GM21360 (cell line): ENCODE measurements around the gene CCBE1.
"Not testable (repeated sequence)": the region's sequence is repeated elsewhere in the genome, so short reads cannot be mapped to it uniquely, and the experiment has no call there.

Experiments
- ATAC-seq: cut with Tn5 transposase; IDR thresholded peaks from one replicate; pipeline ENCODE4 v1.9.1; 2021; ENCODE audit warnings: mild to moderate bottlenecking, moderate library complexity; ENCODE audit not compliant: unreplicated experiment

The CCBE1 gene

GRCh38 chr18:59550174-59550516 lies 147.1 kb downstream of the CCBE1 start:
- no peak for ATAC-seq

DNA sequence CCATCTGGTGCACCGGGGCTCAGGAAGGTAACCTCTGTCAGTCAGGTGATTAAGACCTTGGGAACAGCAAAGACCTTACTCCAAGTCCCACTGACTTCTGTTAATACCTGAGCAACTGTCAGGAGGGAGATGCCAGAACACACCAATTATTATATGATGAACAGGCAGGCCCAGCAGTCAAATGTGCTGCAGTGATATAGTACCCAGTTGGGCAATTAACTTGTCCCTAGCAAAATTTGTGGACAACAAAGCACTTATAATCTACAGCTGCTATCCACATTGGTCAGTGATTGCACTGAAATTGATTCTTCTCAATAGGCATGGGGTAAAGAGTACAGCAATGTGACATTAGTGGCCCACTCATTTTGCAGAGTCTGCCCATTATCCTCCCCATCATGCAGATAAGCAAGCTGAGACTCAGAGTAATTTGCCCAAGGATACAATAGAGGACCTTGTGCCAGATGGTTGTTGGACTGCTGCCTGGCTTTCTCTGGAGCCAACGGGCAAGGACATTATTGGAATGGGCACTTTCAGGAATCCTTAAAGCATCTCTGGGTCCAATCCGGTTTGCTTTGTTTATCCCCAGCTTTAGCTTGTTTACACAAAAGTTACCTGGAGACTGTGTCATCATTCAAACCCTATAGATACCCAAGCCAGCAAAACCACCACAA lies 147.6 kb downstream of the CCBE1 start:
- ATAC-seq = no peak

DNA sequence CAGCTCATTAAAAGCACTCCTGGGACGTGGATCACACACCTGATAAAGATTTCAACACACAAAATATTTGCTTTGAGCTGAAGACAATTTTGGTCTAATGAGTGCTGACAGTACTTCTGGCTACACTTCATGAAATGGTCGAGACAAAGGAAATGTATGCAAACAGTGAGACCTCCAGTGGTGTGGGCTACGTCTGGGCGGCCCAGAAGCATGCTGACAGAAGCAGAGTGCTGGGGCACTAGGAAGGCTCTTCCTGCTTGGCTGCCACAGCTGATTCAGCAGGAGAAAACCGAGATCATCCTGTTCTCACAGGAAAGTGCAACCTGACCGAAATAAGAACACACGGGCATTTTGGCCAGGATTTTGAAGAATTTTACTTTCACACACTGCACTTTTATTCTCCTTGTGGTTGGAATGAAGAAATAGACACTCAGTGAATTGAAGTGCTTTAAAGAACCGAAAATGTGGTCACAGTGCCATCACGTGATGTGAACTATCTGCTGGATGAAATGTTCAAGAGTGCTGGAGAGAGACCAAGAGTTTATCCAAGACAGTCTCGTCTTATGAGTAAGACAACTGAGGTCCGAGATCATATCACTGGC lies 149.5 kb downstream of the CCBE1 start:
- no peak for ATAC-seq

DNA sequence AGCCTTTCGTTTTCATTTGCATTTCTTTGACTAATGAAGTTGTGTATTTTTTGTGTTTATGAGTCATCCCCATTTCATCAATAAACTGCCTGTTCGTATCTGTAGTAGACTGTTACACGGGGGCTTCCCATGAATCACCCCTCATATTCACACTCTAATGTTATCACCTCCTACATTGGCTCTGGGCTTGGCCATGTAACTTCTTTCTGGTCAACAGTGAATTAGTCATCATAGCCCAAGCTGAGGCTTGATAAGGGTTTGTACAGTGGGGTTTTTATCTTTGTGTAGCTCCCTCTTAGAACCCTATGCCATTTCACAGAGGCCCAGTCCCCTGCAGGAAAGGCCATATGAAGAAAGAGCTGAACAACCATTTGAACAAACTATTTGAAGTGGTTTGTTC lies 151.0 kb downstream of the CCBE1 start:
- no peak for ATAC-seq

DNA sequence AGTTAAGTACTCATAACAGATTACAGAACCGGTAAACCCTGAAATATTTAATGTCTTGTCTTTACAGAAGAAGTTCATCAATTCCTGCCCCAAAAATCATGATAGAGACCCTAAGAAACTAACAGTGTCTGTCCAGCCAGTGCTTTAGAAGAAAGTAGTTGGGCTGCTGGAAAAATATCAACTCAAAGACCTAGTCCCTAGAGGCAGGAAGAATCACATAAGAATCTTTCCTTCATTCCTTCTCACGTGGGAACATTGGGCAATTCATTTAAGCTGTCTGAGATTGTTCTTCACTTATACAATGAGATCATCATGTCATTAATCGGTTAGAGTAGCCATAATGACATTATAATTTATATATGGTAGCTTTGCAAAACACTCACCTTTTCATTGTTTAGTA lies 156.4 kb downstream of the CCBE1 start:
- no peak for ATAC-seq

GRCh38 chr18:59540346-59540745 lies 156.9 kb downstream of the CCBE1 start:
- no peak for ATAC-seq

DNA sequence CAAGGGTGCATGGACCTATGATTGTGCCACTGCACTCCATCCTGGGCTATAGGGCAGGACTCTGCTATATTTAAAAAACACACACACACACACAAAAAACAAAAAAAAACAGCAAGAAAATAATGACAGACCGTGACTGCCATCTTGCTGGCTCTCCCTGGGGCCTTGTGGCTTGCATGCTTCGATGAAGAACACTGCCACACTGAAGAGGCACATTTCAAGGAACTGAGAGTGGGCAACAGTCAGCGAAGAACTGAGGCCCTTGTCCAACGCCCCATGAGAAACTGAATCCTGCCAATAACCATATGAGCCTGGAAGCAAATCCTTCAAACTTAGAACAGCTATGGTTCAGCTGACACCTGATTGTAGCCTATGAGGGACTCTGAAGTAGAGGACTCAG lies 158.1 kb downstream of the CCBE1 start:
- no peak for ATAC-seq

DNA sequence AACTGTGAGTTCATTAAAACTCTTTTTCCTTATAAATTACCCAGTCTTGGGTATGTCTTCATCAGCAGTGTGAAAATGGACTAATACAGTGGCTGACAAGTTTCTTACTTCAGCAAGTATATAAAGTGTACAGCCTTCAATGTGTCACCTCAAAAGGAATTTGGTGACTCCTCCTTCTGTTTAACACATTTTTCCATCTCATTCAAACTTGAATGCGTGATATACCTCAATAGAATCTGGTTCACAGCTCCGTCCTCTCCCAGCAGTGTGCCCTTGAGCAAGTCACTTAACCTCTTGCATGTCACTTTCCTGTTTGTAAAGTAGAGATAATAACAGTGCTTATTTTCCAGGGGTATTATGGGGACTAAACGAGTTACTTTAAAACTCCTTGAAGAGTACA lies 159.6 kb downstream of the CCBE1 start:
- ATAC-seq = no peak

GRCh38 chr18:59536166-59536565 lies 161.1 kb downstream of the CCBE1 start:
- no peak for ATAC-seq

DNA sequence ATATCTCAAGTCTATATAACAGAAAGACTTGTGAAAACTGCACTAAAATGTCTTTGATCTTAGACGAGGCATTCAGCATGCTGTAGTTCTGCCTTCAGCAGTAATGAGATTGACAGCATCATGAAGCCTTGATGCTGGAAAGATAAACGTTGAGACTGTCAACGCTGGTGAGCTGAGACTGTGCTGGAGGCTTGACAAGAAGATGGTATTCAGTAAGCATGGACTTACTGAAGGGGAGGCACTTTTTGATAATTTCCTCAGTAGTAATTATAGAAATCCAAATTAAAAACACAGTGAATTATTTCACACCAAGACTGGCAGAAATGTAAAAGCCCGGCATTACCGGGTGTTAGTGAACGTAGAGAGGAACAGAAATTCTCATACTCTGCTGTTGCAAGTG lies 162.2 kb downstream of the CCBE1 start:
- ATAC-seq = no peak

DNA sequence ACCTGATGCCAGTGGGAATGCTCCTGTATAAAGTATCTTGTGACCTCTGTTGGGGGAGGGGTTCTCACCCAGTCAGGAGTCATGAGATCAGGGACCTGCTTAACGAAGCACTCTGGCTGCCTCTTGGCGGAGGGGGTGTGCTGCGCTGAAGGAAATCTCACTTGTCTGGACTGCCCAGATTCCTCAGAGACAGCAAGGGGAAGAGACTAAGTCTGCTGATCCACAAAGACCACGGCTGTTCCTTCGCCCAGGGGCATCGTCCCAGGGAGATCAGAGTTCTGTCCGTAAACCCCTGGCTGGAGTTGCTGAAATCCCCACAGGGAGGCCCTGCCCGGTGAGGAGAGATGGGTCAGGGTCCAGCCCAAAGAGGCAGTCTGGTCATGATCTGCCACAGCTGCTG lies 168.4 kb downstream of the CCBE1 start:
- ATAC-seq = no peak

GRCh38 chr18:59520562-59521355 lies 176.5 kb downstream of the CCBE1 start:
- no peak for ATAC-seq

DNA sequence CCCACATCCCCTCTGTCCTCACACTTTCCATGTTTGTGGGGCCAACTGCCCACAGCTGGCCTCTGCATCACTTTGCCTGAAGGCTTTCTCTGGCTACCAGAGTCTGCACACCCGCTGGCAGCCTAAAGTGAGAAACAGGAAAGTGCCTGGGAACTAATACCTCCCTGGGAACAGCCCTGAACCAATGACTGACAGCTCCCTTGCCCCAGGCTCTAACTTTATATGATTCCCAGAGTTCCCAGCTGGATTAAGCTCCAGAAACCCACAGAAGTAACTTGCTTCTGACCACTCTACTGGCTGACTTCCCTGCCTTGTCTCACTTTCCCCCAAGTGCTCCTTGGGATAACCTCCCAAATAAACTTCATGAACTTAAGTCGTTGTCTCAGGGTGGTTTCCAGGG lies 178.5 kb downstream of the CCBE1 start:
- ATAC-seq = no peak

GRCh38 chr18:59517446-59518165 lies 179.6 kb downstream of the CCBE1 start:
- ATAC-seq = no peak

DNA sequence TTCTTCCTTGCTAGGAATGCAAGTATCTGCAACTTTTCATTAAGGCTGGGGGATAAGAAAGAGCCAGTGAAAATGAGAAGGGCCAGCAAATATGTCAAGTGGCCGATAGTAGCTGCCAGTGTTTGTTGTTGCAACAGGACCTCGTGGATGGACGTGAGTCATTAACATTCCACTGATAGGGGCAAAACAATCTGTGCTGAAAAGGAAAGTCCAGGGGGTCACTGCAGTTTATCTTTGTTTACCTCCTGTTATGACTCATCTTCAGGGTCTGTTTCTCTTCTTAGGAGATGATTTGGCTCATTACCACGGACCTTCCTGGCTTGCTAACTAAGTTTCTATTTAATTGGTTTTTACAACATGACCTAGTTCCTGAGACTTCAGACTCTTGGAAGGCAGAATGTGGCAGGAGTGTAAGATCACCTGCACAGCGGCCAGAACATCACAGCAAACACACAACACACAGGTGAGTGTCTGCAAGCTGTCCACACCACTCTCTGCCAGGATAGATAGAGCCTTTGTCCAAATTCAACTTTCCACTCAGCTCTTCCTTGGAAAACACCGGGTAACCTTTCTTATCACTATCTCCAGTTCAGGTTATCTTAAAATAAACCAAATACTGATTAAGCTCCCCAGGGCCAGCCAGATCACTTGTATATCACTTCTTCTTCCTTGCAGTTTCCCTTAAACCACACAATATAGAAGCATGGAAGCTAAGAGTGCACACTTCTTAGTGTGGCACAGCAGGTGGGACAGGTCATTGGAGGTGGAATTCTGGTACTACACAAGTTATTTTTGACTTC lies 180.7 kb downstream of the CCBE1 start:
- ATAC-seq = no peak

DNA sequence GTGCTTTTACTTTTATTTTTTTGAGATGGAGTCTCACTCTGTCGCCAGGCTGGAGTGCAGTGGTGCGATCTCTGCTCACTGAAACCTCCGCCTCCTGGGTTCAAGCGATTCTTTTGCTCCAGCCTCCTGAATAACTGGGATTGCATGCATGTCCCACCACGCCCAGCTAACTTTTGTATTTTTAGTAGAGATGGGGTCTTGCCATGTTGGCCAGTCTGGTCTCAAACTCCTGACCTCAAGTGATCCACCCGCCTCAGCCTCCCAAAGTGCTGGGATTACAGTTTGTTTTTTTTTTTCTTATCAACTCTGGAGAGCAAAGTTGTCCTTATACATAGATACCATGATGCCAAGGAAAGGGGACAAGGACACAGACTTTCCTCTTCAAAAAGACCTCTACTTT lies 181.3 kb downstream of the CCBE1 start:
- ATAC-seq = not testable (repeated sequence)

DNA sequence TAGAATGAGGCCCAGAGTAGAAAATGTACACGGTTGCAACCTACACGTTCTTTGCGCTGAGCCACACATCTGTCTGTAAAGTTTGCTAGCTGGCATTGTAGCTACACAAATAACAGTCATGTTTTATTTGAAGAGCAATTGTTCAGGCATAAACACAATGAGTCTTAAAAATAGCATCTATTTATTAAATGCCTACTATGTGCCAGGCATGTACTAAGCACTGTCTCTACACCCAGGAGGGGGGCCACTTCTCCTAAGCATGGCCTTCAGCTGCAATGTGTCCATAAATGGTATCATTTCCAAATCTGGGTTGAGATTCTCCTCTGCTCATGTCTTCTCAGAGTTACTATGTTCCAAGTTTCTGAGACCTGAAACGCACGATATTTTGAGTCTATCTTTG lies 182.1 kb downstream of the CCBE1 start:
- ATAC-seq = no peak

- ATAC-seq = no peak
Observed at GRCh38 chr18:59514203-59514602, 183.0 kb downstream of the CCBE1 start.

GRCh38 chr18:59512025-59512755 lies 185.0 kb downstream of the CCBE1 start:
- ATAC-seq = no peak
